GF-D8 (cell line): ENCODE measurements around the gene SYS1.

Source experiments
- DNase-seq: peaks from one replicate; lab custom pipeline; 2025; lab: John Stamatoyannopoulos, UW

Gene SYS1

DNA sequence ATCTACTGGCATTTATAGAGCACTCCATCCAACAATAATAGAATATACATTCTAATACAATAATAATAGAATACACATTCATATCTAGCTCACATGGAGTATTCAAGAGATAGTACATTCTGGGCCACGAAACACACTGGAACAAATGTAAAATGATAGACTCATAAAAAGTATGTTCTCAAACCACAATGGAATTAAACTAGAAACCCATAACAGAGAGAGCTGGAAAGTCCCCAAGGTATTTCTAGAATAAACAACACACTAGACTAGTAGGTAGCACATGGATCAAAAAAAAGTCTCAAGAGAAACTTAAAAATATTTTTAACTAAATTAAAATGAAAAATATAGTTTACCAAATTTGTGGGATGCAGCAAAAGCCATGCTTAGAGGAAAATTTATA lies 24.3 kb downstream of the SYS1 start:
- no peak for DNase-seq

DNA sequence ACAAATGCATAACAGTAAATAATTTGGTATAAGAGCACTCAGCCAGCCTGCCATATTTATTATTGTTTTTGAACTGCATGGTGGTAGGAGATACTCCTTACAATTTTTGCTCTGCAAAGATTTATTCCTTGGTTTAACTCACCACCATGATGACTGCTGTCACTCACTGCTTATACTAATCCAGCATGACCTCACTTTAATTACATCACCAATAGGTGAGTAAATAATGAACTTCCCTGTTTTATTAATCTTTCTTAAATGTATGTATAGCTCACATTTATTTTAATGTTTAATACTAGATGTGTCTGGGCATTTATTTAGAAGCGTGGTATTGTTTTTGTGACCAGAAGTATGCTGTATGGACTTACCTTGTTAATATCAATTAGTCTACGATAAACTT lies 28.0 kb downstream of the SYS1 start:
- no peak for DNase-seq

DNA sequence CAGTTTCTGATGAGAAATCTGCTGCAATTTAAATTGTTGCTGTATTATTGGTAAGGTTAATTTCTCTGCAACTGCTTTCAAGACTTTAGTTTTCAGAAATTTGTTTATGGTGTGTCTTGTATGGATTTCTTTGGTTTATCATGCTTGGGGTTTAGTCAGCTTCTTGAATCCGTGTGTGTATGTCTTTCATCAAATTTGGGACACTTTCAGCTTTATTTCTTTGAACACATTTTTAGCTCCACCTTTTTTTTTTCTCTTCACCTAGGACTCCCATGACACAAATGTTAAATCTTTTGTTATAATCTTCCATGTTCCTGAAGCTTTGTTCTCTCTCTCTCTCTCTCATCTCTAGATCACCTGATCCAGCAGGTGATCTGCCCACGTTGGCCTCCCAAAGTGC lies 28.6 kb downstream of the SYS1 start:
- DNase-seq = no peak

- DNase-seq = no peak
These were observed 29.8 kb downstream of the SYS1 start for GRCh38 chr20:45392733-45393132.

DNA sequence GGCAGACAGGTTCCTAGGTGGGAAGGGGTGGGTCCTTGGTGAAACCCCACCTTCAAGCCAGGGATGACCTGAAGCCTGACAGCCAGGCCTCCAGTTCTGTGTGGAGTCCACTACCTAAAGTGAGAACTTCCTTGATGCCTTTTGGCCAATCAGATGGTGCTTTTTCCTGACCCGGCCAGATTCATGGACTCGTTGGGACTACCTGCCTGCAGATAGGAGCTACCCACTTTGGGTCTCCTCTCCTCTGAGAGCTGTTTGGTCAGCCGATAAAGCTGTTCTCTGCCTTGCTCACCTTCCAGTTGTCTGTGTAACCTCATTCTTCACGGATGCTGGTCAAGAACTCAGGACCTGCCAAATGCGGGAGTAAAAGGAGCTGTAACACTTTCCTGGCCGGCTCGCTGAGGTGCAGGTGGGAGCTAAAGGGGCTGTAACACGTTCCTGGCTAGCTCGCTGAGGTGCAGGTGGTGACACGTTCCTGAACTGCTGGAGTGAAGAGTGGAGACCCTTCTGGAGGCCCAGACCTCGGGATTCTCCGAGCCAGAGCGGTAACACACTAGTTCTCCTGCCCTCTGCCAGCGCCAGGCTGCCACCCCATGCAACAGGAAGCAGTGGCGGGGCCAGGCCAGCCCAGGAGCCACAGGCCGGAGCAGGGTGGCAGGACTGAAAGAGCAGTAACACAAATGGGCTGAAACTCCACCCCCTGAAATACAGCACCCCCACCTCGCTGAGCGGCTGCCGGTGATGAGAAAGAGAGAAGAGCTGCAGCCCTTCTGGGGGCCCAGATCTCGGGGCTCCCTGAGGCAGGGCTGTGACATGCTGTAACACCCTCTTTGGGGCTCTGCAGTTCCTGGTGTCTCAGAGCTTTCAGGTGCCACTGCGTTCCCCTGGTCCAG lies 31.5 kb downstream of the SYS1 start:
- no peak for DNase-seq

DNA sequence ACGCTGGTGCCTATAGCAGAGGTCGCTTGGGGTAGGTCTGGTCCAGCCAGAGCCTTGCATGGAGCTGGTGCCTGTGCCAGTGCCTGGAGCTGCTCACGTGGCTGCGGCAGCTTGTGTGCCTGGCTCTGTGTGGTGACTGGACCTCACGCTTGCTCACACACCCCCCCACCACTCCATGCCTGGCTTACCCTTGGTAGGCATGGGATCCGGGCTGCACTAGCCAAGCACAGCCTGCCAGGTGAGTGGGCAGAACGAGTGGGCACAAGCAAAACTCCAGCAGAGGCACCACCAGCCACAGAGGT lies 32.1 kb downstream of the SYS1 start:
- DNase-seq = no peak

- DNase-seq = no peak
These were observed 36.1 kb downstream of the SYS1 start for GRCh38 chr20:45399018-45399417.

- no peak for DNase-seq
These were observed 37.5 kb downstream of the SYS1 start for GRCh38 chr20:45400346-45401031.

- DNase-seq = no peak
These were observed 40.0 kb downstream of the SYS1 start for GRCh38 chr20:45402946-45403345.

DNA sequence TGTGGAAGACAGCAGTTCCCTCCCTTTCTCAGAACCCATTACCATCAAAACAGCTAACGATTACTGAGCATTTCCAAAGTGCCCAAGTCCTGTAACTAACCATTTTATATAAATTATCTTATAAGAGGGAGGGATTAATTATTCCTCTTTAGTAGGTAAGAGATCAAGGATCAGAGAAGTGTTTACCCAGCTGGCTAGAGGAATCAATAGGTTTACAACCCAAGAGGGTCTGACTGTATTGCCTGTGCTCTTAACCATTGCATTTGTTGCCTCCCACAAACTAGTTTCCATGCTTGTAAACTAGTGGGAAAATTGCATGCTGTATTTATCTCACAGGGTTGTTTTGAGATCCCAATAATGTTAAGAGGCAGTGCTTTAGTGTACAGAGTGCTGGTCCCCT lies 41.5 kb downstream of the SYS1 start:
- DNase-seq = no peak

DNA sequence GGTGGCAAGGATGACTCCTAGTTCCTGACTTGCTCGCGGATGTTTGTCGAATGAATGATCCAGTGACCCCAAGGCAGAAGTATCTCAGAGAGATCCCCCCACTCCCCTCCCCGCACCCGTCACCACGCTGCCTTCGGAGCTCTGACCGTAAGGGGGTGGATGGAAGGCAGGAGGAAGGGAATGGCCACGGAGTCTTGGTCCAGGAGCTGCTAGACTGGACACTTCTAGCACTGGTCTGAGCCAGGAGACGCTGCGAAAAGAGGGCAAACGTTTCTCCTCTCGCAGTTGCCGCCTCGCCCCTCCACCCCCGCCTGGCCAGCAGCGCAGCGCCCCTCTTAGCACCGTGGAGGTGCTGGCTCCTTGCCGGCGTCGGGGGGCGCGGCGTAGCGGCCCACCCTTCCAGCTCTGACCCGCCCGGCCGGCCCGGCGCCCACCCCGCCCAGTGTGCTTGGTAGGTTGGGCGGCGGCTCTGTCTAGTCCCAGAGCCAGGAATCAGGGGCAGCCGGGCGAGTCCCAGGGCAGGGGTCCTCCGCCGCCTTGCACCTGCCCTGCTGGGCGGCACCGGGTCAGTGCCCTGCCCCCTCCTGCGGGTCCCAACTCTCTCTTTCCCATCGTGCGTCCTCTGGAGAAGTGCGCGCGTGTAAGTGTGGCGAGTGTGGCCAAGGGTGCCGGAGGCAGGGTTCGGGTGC lies 42.8 kb downstream of the SYS1 start:
- no peak for DNase-seq

DNA sequence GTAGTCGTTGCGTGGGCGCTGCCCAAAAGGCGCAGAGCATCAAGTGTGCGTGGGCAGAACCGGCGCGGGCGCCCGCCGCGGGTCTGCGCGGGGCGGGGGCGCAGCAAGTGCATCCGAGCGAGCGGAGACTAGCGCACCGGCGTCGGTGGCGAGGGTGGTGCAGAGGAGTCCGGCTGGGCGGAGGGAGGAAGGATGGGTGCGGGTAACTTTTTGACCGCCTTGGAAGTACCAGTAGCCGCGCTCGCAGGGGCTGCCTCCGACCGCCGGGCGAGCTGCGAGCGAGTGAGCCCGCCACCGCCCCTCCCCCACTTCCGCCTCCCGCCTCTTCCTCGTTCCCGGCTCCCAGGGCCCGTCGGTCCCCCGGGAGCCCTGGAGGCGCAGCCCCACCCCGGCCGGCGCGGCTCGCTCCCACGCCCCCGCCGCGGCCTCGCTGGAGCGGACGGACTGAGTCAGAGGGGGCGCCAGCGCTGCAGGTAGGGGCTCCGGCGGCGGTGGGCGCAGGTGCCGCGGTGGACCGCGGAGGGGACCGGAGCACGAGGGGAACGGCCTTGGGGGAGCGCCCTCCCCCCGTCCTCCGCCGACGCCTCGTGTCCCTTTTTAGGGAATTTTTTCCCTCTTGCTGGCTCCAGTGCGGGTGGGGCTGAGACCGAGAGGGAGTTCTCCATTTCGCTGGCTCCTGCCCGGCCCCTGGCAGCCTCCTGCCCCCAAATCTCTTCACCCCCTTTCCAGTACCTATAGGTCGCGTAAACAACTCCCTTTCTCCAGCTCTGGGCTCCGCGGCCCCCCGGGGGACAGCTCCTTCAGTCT lies 43.5 kb downstream of the SYS1 start:
- DNase-seq = no peak

- no peak for DNase-seq
These were observed 44.2 kb downstream of the SYS1 start for GRCh38 chr20:45407067-45407745.

DNA sequence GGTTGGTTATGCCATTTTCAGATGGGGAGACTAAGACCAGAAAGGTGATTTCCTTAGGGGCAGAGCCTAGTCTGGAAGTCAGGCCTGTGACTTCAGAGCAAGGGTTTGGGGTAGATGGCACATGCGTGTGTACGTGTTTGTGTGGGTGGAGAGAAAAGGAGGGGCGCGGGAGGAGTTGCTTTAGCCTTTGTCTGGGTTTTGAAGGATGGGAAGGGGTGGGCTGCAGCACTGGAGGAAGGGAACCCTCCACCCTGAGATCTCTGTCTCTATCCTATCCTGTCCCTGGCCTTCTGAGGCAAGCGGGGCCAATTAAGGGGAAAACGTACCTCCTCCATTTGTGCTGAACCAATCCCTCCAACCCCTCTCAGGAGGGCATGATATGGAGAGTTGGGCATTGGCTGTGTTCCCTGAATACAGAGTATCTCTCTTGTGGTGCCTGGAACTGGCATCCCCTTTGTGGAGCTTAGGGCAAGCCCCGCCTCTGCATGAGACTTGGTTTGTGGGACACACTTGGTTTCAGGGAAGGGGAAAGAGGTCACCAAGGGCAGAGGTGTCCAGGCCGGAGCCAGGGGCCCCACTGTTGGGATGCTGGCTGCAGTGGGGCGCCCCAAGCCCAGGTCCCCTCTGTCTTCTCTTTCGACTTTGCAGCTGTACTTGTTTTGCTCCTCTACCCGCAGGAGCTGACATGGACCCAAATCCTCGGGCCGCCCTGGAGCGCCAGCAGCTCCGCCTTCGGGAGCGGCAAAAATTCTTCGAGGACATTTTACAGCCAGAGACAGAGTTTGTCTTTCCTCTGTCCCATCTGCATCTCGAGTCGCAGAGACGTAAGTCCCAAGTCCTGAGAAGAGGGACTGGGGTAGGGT lies 45.1 kb downstream of the SYS1 start, which contains the start of gene DBNDD2:
TSS of gene DBNDD2 (plus strand) at position 507 of the 863 bp plus-strand sequence. CDS start at position 686, 179 bp downstream.
- DNase-seq = no peak

- no peak for DNase-seq
These were observed 45.8 kb downstream of the SYS1 start for GRCh38 chr20:45408646-45409213.

DNA sequence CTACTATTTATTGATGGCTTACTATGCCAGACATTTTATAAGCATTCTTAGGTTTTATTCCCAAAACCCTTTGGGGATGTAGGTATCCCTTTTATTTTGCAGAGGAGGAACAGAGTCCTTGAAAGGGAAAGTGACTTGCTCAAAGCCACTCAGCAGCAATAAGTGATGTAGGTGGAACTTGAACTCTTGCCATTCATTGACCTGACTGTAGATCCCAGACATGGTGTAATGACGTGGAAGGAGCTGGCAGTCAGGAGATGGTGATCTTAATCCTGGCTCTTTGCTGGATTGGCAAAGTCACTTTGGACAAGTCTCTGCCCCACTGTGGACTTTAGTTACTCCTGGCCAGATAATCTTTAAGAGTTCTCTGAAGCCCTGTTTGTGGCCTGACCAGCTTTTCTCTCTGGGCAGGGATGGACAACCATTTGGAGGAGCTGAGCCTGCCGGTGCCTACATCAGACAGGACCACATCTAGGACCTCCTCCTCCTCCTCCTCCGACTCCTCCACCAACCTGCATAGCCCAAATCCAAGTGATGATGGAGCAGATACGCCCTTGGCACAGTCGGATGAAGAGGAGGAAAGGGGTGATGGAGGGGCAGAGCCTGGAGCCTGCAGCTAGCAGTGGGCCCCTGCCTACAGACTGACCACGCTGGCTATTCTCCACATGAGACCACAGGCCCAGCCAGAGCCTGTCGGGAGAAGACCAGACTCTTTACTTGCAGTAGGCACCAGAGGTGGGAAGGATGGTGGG lies 46.7 kb downstream of the SYS1 start:
- no peak for DNase-seq

GRCh38 chr20:45410887-45411286 lies 47.9 kb downstream of the SYS1 start:
- DNase-seq = peak; percentile 27

- no peak for DNase-seq
These were observed 49.7 kb downstream of the SYS1 start for GRCh38 chr20:45412653-45413052.

DNA sequence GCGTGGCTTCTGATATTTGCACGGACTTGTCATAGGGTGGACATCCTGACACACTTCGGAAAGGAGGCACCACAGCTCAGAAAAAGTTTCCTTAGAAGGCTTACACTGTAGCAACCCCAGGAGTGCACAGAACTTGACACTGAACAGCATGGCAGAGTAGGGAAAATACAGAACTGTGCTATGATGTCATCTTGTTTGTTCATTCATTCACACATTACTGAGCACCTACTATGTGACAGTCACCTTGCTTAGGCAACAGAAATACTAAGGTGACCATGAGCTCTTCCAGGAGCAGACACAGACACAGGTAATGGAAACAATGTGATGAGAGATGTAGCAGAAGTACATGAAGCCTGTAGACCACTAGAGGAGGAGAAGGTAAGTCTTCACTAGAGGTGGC lies 50.5 kb downstream of the SYS1 start:
- no peak for DNase-seq
